GM12878 (cell line): Measurements from ENCODE around the gene ARL4C.

Experiments used
- ATF2 ChIP-seq: IDR thresholded peaks from 2 replicates; pipeline ENCODE4 v1.6.1; 2012; ENCODE audit warnings: low read length, inconsistent platforms
- BRCA1 ChIP-seq: IDR thresholded peaks from 2 replicates; pipeline ENCODE4 v1.6.1; 2011; ENCODE audit warnings: low read depth, low read length, improper control_type of control experiment
- NR2F1 ChIP-seq: fragments of 450-650 bp; conservative IDR thresholded peaks from 2 replicates; pipeline ENCODE4 v1.6.1; 2017; ENCODE audit warnings: mild to moderate bottlenecking
- POLR2AphosphoS5 ChIP-seq: IDR thresholded peaks from 2 replicates; pipeline ENCODE4 v1.6.1; 2011; ENCODE audit warnings: mild to moderate bottlenecking, low read length, inconsistent platforms
- TF ChIP-seq, protein P1 (sequence below): IDR thresholded peaks from 2 replicates; pipeline ENCODE4 v1.6.1; 2011; ENCODE audit warnings: borderline replicate concordance, low read depth, mild to moderate bottlenecking, moderate library complexity, low read length; ENCODE audit not compliant: insufficient read depth, poor library complexity, severe bottlenecking
- TF ChIP-seq, protein P2 (sequence below), 3 experiments: IDR thresholded peaks in 2 of 3; conservative IDR thresholded peaks in 1 of 3; 2 replicates each; pipeline ENCODE4 v1.5.1; 2011; ENCODE audit warnings: low read depth in 3 of 3, low read length in 3 of 3, mild to moderate bottlenecking in 3 of 3, control low read depth in 2 of 3, moderate library complexity in 2 of 3, inconsistent platforms in 1 of 3, mixed read lengths in 1 of 3; ENCODE audit not compliant: control insufficient read depth in 2 of 3, insufficient read depth in 1 of 3; ENCODE audit errors: extremely low read depth in 1 of 3
- TF ChIP-seq, protein P3 (sequence below): IDR thresholded peaks from 2 replicates; pipeline ENCODE4 v1.6.1; 2012; ENCODE audit warnings: mild to moderate bottlenecking, low read depth, low read length
- TF ChIP-seq, protein P4 (sequence below): IDR thresholded peaks from 2 replicates; pipeline ENCODE4 v1.6.1; 2011; ENCODE audit warnings: low read depth, low read length, improper control_type of control experiment, borderline replicate concordance
- TF ChIP-seq, protein P5 (sequence below): IDR thresholded peaks from 2 replicates; pipeline ENCODE4 v1.6.1; 2012; ENCODE audit warnings: improper control_type of control experiment, low read depth, low read length; ENCODE audit not compliant: insufficient replicate concordance

DNA sequence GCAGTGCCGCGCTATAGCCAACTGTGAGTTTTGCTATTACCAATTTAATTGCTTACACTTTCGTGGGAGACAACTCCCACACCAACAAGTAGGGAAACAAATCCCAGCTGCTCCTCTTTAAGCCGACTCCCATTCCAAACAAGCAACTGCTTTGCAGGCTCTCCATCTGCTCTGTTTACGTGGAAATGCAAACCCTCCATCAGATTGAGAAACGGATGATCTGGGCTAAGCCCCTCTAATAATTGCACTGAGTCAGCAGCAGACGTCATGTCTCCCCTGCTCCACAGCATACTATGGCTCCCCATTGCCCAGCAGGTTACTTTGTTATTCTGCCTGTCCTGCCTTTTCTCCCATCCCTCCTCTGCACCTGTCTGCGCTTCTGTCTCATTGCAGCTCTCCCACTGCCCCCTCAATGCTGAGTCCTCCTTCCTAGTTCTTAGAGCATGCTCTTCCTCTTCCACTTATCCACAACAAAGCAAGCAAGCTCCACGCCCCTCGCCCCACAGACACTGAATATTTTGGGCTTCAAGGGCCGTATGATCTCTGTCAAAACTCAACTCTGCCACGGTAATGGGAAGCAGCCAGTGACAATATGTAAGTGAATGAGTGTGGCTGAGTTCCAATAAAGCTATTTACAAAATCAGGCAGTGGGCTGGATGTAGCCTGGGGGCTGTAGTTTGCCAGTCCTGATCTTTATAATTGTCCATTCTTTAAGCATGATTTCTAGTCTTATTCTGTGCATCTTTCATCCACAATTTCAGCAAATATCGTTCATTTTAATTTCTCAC lies 39.5 kb upstream of the ARL4C start:
- no peak for TF ChIP-seq BRCA1
- TF ChIP-seq, protein P1, sequence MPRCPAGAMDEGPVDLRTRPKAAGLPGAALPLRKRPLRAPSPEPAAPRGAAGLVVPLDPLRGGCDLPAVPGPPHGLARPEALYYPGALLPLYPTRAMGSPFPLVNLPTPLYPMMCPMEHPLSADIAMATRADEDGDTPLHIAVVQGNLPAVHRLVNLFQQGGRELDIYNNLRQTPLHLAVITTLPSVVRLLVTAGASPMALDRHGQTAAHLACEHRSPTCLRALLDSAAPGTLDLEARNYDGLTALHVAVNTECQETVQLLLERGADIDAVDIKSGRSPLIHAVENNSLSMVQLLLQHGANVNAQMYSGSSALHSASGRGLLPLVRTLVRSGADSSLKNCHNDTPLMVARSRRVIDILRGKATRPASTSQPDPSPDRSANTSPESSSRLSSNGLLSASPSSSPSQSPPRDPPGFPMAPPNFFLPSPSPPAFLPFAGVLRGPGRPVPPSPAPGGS, result no peak
- TF ChIP-seq, protein P2, sequence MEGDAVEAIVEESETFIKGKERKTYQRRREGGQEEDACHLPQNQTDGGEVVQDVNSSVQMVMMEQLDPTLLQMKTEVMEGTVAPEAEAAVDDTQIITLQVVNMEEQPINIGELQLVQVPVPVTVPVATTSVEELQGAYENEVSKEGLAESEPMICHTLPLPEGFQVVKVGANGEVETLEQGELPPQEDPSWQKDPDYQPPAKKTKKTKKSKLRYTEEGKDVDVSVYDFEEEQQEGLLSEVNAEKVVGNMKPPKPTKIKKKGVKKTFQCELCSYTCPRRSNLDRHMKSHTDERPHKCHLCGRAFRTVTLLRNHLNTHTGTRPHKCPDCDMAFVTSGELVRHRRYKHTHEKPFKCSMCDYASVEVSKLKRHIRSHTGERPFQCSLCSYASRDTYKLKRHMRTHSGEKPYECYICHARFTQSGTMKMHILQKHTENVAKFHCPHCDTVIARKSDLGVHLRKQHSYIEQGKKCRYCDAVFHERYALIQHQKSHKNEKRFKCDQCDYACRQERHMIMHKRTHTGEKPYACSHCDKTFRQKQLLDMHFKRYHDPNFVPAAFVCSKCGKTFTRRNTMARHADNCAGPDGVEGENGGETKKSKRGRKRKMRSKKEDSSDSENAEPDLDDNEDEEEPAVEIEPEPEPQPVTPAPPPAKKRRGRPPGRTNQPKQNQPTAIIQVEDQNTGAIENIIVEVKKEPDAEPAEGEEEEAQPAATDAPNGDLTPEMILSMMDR (IDR thresholded peaks at IDR 0.05 in 2 of 3, conservative IDR thresholded peaks at IDR 0.05 in 1 of 3; ENCODE audit: control insufficient read depth in 2 of 3, extremely low read depth in 1 of 3, insufficient read depth in 1 of 3, low read depth in 3 of 3, low read length in 3 of 3), result no peak
- TF ChIP-seq ATF2, result no peak
- TF ChIP-seq, protein P3, sequence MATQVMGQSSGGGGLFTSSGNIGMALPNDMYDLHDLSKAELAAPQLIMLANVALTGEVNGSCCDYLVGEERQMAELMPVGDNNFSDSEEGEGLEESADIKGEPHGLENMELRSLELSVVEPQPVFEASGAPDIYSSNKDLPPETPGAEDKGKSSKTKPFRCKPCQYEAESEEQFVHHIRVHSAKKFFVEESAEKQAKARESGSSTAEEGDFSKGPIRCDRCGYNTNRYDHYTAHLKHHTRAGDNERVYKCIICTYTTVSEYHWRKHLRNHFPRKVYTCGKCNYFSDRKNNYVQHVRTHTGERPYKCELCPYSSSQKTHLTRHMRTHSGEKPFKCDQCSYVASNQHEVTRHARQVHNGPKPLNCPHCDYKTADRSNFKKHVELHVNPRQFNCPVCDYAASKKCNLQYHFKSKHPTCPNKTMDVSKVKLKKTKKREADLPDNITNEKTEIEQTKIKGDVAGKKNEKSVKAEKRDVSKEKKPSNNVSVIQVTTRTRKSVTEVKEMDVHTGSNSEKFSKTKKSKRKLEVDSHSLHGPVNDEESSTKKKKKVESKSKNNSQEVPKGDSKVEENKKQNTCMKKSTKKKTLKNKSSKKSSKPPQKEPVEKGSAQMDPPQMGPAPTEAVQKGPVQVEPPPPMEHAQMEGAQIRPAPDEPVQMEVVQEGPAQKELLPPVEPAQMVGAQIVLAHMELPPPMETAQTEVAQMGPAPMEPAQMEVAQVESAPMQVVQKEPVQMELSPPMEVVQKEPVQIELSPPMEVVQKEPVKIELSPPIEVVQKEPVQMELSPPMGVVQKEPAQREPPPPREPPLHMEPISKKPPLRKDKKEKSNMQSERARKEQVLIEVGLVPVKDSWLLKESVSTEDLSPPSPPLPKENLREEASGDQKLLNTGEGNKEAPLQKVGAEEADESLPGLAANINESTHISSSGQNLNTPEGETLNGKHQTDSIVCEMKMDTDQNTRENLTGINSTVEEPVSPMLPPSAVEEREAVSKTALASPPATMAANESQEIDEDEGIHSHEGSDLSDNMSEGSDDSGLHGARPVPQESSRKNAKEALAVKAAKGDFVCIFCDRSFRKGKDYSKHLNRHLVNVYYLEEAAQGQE, result no peak
- TF ChIP-seq POLR2AphosphoS5, result no peak
- TF ChIP-seq, protein P4, sequence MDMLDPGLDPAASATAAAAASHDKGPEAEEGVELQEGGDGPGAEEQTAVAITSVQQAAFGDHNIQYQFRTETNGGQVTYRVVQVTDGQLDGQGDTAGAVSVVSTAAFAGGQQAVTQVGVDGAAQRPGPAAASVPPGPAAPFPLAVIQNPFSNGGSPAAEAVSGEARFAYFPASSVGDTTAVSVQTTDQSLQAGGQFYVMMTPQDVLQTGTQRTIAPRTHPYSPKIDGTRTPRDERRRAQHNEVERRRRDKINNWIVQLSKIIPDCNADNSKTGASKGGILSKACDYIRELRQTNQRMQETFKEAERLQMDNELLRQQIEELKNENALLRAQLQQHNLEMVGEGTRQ, result no peak
- TF ChIP-seq, protein P5, sequence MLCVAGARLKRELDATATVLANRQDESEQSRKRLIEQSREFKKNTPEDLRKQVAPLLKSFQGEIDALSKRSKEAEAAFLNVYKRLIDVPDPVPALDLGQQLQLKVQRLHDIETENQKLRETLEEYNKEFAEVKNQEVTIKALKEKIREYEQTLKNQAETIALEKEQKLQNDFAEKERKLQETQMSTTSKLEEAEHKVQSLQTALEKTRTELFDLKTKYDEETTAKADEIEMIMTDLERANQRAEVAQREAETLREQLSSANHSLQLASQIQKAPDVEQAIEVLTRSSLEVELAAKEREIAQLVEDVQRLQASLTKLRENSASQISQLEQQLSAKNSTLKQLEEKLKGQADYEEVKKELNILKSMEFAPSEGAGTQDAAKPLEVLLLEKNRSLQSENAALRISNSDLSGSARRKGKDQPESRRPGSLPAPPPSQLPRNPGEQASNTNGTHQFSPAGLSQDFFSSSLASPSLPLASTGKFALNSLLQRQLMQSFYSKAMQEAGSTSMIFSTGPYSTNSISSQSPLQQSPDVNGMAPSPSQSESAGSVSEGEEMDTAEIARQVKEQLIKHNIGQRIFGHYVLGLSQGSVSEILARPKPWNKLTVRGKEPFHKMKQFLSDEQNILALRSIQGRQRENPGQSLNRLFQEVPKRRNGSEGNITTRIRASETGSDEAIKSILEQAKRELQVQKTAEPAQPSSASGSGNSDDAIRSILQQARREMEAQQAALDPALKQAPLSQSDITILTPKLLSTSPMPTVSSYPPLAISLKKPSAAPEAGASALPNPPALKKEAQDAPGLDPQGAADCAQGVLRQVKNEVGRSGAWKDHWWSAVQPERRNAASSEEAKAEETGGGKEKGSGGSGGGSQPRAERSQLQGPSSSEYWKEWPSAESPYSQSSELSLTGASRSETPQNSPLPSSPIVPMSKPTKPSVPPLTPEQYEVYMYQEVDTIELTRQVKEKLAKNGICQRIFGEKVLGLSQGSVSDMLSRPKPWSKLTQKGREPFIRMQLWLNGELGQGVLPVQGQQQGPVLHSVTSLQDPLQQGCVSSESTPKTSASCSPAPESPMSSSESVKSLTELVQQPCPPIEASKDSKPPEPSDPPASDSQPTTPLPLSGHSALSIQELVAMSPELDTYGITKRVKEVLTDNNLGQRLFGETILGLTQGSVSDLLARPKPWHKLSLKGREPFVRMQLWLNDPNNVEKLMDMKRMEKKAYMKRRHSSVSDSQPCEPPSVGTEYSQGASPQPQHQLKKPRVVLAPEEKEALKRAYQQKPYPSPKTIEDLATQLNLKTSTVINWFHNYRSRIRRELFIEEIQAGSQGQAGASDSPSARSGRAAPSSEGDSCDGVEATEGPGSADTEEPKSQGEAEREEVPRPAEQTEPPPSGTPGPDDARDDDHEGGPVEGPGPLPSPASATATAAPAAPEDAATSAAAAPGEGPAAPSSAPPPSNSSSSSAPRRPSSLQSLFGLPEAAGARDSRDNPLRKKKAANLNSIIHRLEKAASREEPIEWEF, result no peak
- no peak for TF ChIP-seq NR2F1
